Measurements from ENCODE around the gene CYBRD1.
A peak's percentile ranks its signal among the peaks of the same experiment; 100 is the strongest.

Gene CYBRD1

GRCh38 chr2:171553236-171553635 is 31.0 kb downstream of the CYBRD1 start:
- DNase-seq = no peak

- DNase-seq = peak in 7 of 56 donors; percentile 1 to 14 (median 2)
Observed at GRCh38 chr2:171553858-171554257, 31.6 kb downstream of the CYBRD1 start.

GRCh38 chr2:171554991-171555615 is 32.8 kb downstream of the CYBRD1 start:
- no peak for DNase-seq

- DNase-seq = no peak
Observed at GRCh38 chr2:171557363-171557762, 35.1 kb downstream of the CYBRD1 start.

- no peak for DNase-seq
Observed at GRCh38 chr2:171563301-171563700, 41.0 kb downstream of the CYBRD1 start.

- DNase-seq = no peak
Observed at GRCh38 chr2:171564463-171564862, 42.2 kb downstream of the CYBRD1 start.

- DNase-seq = no peak
Observed at GRCh38 chr2:171566057-171566456, 43.8 kb downstream of the CYBRD1 start.

- no peak for DNase-seq
Observed at GRCh38 chr2:171566753-171567152, 44.5 kb downstream of the CYBRD1 start.

GRCh38 chr2:171568089-171568488 is 45.8 kb downstream of the CYBRD1 start:
- no peak for DNase-seq

GRCh38 chr2:171571721-171572120 is 49.4 kb downstream of the CYBRD1 start:
- no peak for DNase-seq

GRCh38 chr2:171574149-171574795 is 52.0 kb downstream of the CYBRD1 start:
- DNase-seq = peak in 55 of 56 donors; percentile 2 to 84 (median 49)

- no peak for DNase-seq
Observed at GRCh38 chr2:171575606-171576005, 53.3 kb downstream of the CYBRD1 start.

GRCh38 chr2:171578127-171578803 is 56.0 kb downstream of the CYBRD1 start:
- no peak for DNase-seq

GRCh38 chr2:171579481-171579880 is 57.2 kb downstream of the CYBRD1 start:
- DNase-seq = no peak

- no peak for DNase-seq
Observed at GRCh38 chr2:171583566-171583965, 61.3 kb downstream of the CYBRD1 start.

GRCh38 chr2:171584001-171584400 is 61.7 kb downstream of the CYBRD1 start:
- DNase-seq = no peak

- DNase-seq = no peak
Observed at GRCh38 chr2:171587132-171587531, 64.9 kb downstream of the CYBRD1 start.

GRCh38 chr2:171587567-171587966 is 65.3 kb downstream of the CYBRD1 start:
- no peak for DNase-seq

- DNase-seq = no peak
Observed at GRCh38 chr2:171590116-171590515, 67.8 kb downstream of the CYBRD1 start.

GRCh38 chr2:171592036-171592555 is 69.8 kb downstream of the CYBRD1 start:
- peak in 1 of 56 donors; percentile 14 for DNase-seq

- no peak for DNase-seq
Observed at GRCh38 chr2:171595456-171595855, 73.2 kb downstream of the CYBRD1 start.

GRCh38 chr2:171595896-171596295 is 73.6 kb downstream of the CYBRD1 start:
- no peak for DNase-seq
